HCT116 (cell line): ENCODE results near the gene ERC1. TPM values are rescaled to one million over a fixed set of nuclear protein-coding genes. Genes with fewer than 3 reads are reported as not detected.

Experiments used
- ATAC-seq: fragments of 200-7000 bp; cut with Tn5 transposase; 2 replicates; pipeline ENCODE4 v1.9.1; 2020; ENCODE audit warnings: mild to moderate bottlenecking, moderate library complexity
- BruUV-seq: library from RNA; stranded (reverse); fragments of 400-500 nt; replicated peaks from 2 replicates; lab custom pipeline; 2021; lab: Mats Ljungman, UMichigan
- CTCF ChIA-PET: fragments of 300-600 bp; sonication (Branson Sonifier 250); formaldehyde crosslinking; loops from one replicate; lab custom pipeline; 2021; ENCODE audit warnings: antibody characterized with exemption; lab: Charles Lee
- POLR2A ChIA-PET: fragments of 300-600, 350-600 bp; sonication (Branson Sonifier 250); formaldehyde crosslinking; loops from one replicate; lab custom pipeline; 2021; ENCODE audit warnings: antibody characterized with exemption; lab: Charles Lee
- RAD21 ChIA-PET, 2 experiments: fragments of 300-600 bp; sonication (Branson Sonifier 250); formaldehyde crosslinking; loops; one replicate each; lab custom pipeline; 2023; ENCODE audit warnings: low total read pairs in 2 of 2; ENCODE audit not compliant: uncharacterized antibody in 2 of 2, unreplicated experiment in 2 of 2, low non-redundant PET in 1 of 2; lab: Charles Lee
- DNase-seq: peaks from one replicate; pipeline ENCODE4 v3.0.0-alpha.2; 2010; ENCODE audit warnings: low read depth, low spot score
- H2AFZ ChIP-seq: fragments of 200-600 bp; shearing (Covaris generic), sonication (generic); 2 replicates; pipeline ENCODE4 v1.6.1; 2017; ENCODE audit warnings: low read depth, mixed run types, mixed read lengths, antibody characterized with exemption, low read length; ENCODE audit not compliant: poor library complexity, severe bottlenecking
- H3K27ac ChIP-seq: 2 replicates; pipeline ENCODE4 v1.5.1; 2012; ENCODE audit warnings: low read depth, low read length
- H3K27me3 ChIP-seq: fragments of 200-600 bp; sonication (generic); 2 replicates; pipeline ENCODE4 v1.6.1; 2016; ENCODE audit warnings: mixed run types, low read length, mixed read lengths; ENCODE audit not compliant: insufficient read depth
- H3K36me3 ChIP-seq, 2 experiments: fragments of 200-500 bp in 1 of 2; fragments of 200-600 bp in 1 of 2; sonication (Bioruptor generic) in 1 of 2; sonication (generic) in 1 of 2; 2 replicates each; pipeline versions ENCODE4 v1.5.1 to v1.6.1; 2014 to 2016; ENCODE audit warnings: low read length in 2 of 2, inconsistent platforms in 1 of 2, mixed read lengths in 1 of 2, mixed run types in 1 of 2; ENCODE audit not compliant: insufficient read depth in 2 of 2, control insufficient read depth in 1 of 2
- H3K4me1 ChIP-seq, 2 experiments: fragments of 200-600 bp in 1 of 2; sonication (generic) in 1 of 2; 2 replicates each; pipeline versions ENCODE4 v1.5.1 to v1.6.1; 2012 to 2017; ENCODE audit warnings: low read length in 2 of 2, inconsistent platforms in 1 of 2, mild to moderate bottlenecking in 1 of 2, mixed read lengths in 1 of 2, mixed run types in 1 of 2, moderate library complexity in 1 of 2; ENCODE audit not compliant: insufficient read depth in 2 of 2, control insufficient read depth in 1 of 2
- H3K4me2 ChIP-seq: fragments of 200-600 bp; sonication (generic); 2 replicates; pipeline ENCODE4 v1.6.1; 2017; ENCODE audit warnings: mixed run types, low read length, mixed read lengths
- H3K4me3 ChIP-seq, 2 experiments: fragments of 200-600 bp in 1 of 2; sonication (generic) in 1 of 2; replicated peaks in 1 of 2; 2 replicates each; pipeline ENCODE4 v1.5.1; 2011 to 2016; ENCODE audit warnings: low read length in 2 of 2, control low read depth in 1 of 2, low read depth in 1 of 2, mild to moderate bottlenecking in 1 of 2, mixed read lengths in 1 of 2, mixed run types in 1 of 2
- H3K79me2 ChIP-seq: fragments of 200-600 bp; sonication (generic); 2 replicates; pipeline ENCODE4 v1.6.1; 2017; ENCODE audit warnings: mild to moderate bottlenecking, mixed run types, low read length, moderate library complexity, mixed read lengths; ENCODE audit not compliant: insufficient read depth
- H3K9ac ChIP-seq: fragments of 200-600 bp; sonication (generic); 2 replicates; pipeline ENCODE4 v1.6.1; 2016; ENCODE audit warnings: low read length, mixed read lengths
- H3K9me2 ChIP-seq: fragments of 200-600 bp; sonication (generic), shearing (Covaris generic); 2 replicates; pipeline ENCODE4 v1.6.1; 2017; ENCODE audit warnings: mixed run types, mild to moderate bottlenecking, moderate library complexity; ENCODE audit not compliant: insufficient read depth
- H3K9me3 ChIP-seq, 2 experiments: fragments of 200-500 bp in 1 of 2; fragments of 200-600 bp in 1 of 2; sonication (Bioruptor generic) in 1 of 2; sonication (generic) in 1 of 2; 2 replicates each; pipeline ENCODE4 v1.6.1; 2014 to 2017; ENCODE audit warnings: low read length in 2 of 2, mixed read lengths in 2 of 2, inconsistent platforms in 1 of 2, low read depth in 1 of 2, mild to moderate bottlenecking in 1 of 2, mixed run types in 1 of 2, moderate library complexity in 1 of 2; ENCODE audit not compliant: control insufficient read depth in 1 of 2, insufficient read depth in 1 of 2
- H4K20me1 ChIP-seq: fragments of 200-600 bp; sonication (generic), shearing (Covaris generic); 2 replicates; pipeline ENCODE4 v1.6.1; 2017; ENCODE audit warnings: mixed run types, mild to moderate bottlenecking, moderate library complexity; ENCODE audit not compliant: insufficient read depth
- EGR1 ChIP-seq: IDR thresholded peaks from 2 replicates; pipeline ENCODE4 v1.6.1; 2012; ENCODE audit warnings: low read depth
- FOSL1 ChIP-seq: IDR thresholded peaks from 2 replicates; pipeline ENCODE4 v1.6.1; 2012; ENCODE audit warnings: low read depth
- intact Hi-C: fragments of 100-400 bp; cut with micrococcal nuclease; formaldehyde crosslinking; loops from 2 replicates; pipeline ENCODE4 v1.10.0; 2022
- total RNA-seq: library from RNA; stranded (reverse); gene quantifications from one replicate; pipeline ENCODE4 v1.2.1, GENCODE V29; 2021; ENCODE audit not compliant: unreplicated experiment
- TF ChIP-seq, protein P1 (sequence below): IDR thresholded peaks from 2 replicates; pipeline ENCODE4 v1.6.1; 2012; ENCODE audit warnings: low read depth
- TF ChIP-seq, protein P2 (sequence below): IDR thresholded peaks from 2 replicates; pipeline ENCODE4 v1.6.1; 2012

The ERC1 gene
- total RNA-seq, 1 experiment from 2014 or later = 41.9 TPM

DNA sequence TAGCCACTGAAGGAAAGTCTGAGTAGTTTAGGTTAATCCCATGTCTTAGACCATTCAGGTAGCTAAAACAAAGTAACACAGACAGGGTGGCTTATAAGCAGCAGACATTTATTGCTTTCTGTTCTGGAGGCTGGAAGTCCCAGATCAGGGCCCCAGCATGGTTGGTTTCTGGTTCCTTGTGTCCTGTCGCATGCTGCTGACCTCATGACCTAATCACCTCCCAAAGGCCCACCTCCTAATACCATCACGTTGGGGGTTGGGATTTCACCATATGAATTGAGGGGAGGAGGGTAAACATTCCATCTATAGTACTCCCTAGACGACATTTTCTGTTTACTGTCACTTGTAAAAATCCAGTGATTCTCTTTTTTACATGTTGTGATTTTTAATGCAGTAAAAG is 454.8 kb downstream of the ERC1 start (continued):
- TF ChIP-seq, protein P1, sequence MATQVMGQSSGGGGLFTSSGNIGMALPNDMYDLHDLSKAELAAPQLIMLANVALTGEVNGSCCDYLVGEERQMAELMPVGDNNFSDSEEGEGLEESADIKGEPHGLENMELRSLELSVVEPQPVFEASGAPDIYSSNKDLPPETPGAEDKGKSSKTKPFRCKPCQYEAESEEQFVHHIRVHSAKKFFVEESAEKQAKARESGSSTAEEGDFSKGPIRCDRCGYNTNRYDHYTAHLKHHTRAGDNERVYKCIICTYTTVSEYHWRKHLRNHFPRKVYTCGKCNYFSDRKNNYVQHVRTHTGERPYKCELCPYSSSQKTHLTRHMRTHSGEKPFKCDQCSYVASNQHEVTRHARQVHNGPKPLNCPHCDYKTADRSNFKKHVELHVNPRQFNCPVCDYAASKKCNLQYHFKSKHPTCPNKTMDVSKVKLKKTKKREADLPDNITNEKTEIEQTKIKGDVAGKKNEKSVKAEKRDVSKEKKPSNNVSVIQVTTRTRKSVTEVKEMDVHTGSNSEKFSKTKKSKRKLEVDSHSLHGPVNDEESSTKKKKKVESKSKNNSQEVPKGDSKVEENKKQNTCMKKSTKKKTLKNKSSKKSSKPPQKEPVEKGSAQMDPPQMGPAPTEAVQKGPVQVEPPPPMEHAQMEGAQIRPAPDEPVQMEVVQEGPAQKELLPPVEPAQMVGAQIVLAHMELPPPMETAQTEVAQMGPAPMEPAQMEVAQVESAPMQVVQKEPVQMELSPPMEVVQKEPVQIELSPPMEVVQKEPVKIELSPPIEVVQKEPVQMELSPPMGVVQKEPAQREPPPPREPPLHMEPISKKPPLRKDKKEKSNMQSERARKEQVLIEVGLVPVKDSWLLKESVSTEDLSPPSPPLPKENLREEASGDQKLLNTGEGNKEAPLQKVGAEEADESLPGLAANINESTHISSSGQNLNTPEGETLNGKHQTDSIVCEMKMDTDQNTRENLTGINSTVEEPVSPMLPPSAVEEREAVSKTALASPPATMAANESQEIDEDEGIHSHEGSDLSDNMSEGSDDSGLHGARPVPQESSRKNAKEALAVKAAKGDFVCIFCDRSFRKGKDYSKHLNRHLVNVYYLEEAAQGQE = no peak

DNA sequence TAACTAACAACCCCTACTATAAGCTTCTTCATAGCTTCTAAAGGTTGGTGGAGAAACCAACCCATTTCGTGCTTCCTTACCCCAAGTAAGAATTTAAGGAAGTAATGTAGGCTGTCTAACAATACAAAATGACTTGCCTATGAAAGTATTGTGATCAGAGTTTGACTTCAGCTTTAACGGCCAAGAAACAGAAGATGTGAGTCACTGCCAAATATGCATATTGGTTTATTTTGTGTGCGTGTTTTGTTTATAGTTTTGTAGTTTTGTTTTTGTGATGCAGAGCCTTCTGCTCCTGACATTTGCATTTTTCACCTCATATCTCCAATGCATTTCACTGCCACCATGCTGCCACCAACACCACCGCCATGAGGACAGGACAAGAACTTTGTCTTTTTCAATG is 457.3 kb downstream of the ERC1 start:
- ChIA-PET RAD21 (no interaction called here), POLR2A (no interaction called here)
- BruUV-seq = no TSS peak
- no peaks in the 10 kb centered on the region for H3K9me3 ChIP-seq
- H3K79me2 ChIP-seq = no peaks in the 10 kb centered on the region
- no peaks in the 10 kb centered on the region for H3K4me1 ChIP-seq
- H3K9ac ChIP-seq = no peak overlapping the region
- H3K9me2 ChIP-seq = no peaks in the 10 kb centered on the region
- TF ChIP-seq EGR1 (no peak), FOSL1 (no peak)
- TF ChIP-seq, protein P2, sequence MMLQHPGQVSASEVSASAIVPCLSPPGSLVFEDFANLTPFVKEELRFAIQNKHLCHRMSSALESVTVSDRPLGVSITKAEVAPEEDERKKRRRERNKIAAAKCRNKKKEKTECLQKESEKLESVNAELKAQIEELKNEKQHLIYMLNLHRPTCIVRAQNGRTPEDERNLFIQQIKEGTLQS = no peak
- TF ChIP-seq, all 23 proteins: peak for 0
- CTCF ChIA-PET = no interaction called here
- intact Hi-C loops = no loop called here
- Histone ChIP-seq H3K27ac (no peak overlapping the region), H3K4me2 (no peak overlapping the region), H3K27me3 (no peaks in the 10 kb centered on the region), H4K20me1 (no peaks in the 10 kb centered on the region), H3K36me3 (no peaks in the 10 kb centered on the region), H2AFZ (no peak overlapping the region), H3K4me3 (no peak overlapping the region)
- DNase-seq (no peak), ATAC-seq (no peak)
